Neutrophil (primary cell): ENCODE results near the gene PTGDR2.

ENCODE experiments used
- H3K27ac ChIP-seq: fragments of 200-600 bp; sonication (generic); 2 replicates; pipeline ENCODE4 v1.5.1; 2016; ENCODE audit warnings: mild to moderate bottlenecking, moderate library complexity
- H3K27me3 ChIP-seq: fragments of 200-600 bp; sonication (generic); 2 replicates; pipeline ENCODE4 v1.6.0; 2016; ENCODE audit warnings: mild to moderate bottlenecking
- H3K36me3 ChIP-seq: fragments of 200-600 bp; sonication (generic); 2 replicates; pipeline ENCODE4 v1.5.1; 2017
- H3K4me1 ChIP-seq, 2 experiments: fragments of 200-600 bp in 1 of 2; sonication (generic) in 1 of 2; 1 replicate in 1 of 2; 2 replicates in 1 of 2; pipeline versions ENCODE4 v1.5.1 to v1.6.1; 2013 to 2016; ENCODE audit warnings: low read depth in 1 of 2, low read length in 1 of 2, mild to moderate bottlenecking in 1 of 2, moderate library complexity in 1 of 2; ENCODE audit not compliant: control insufficient read depth in 1 of 2, insufficient read depth in 1 of 2
- H3K4me3 ChIP-seq, 2 experiments: fragments of 200-600 bp in 1 of 2; sonication (generic) in 1 of 2; 1 replicate in 1 of 2; 2 replicates in 1 of 2; pipeline ENCODE4 v1.5.1; 2013 to 2016; ENCODE audit warnings: low read depth in 1 of 2, low read length in 1 of 2, mild to moderate bottlenecking in 1 of 2, moderate library complexity in 1 of 2
- H3K9me3 ChIP-seq: fragments of 200-600 bp; sonication (generic); 2 replicates; pipeline ENCODE4 v1.5.1; 2016
- TF ChIP-seq, protein P1 (sequence below): fragments of 200-600 bp; sonication (generic); IDR thresholded peaks from 2 replicates; pipeline ENCODE4 v1.5.1; 2016; ENCODE audit warnings: antibody characterized with exemption

The PTGDR2 gene

DNA sequence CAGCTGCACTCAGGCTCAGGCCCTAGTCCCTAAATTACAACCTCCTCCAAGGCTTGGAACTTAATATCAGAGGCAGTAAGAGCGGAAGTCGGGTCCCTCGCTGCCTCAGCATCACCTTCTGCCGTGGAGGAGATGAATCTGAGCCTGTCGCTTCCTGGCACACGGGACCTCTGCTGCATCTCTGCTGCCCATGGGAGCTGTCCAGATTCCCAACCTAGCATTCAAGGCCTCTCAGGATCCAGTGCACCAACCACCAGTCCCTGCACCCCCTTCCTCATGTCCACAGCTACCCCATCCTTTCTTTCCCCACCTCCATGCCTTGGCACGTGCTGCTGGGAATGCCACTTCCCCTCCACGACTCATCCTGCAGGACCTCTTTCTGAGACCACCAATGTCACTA, 2.5 kb upstream of the PTGDR2 start:
- TF ChIP-seq, protein P1, sequence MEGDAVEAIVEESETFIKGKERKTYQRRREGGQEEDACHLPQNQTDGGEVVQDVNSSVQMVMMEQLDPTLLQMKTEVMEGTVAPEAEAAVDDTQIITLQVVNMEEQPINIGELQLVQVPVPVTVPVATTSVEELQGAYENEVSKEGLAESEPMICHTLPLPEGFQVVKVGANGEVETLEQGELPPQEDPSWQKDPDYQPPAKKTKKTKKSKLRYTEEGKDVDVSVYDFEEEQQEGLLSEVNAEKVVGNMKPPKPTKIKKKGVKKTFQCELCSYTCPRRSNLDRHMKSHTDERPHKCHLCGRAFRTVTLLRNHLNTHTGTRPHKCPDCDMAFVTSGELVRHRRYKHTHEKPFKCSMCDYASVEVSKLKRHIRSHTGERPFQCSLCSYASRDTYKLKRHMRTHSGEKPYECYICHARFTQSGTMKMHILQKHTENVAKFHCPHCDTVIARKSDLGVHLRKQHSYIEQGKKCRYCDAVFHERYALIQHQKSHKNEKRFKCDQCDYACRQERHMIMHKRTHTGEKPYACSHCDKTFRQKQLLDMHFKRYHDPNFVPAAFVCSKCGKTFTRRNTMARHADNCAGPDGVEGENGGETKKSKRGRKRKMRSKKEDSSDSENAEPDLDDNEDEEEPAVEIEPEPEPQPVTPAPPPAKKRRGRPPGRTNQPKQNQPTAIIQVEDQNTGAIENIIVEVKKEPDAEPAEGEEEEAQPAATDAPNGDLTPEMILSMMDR: no peak
- Histone ChIP-seq H3K36me3 (no peaks in the 10 kb centered on the region), H3K4me3 (no peak overlapping the region), H3K27me3 (peaks cover 32% of the 10 kb centered on the region), H3K4me1 (no peaks in the 10 kb centered on the region), H3K9me3 (no peaks in the 10 kb centered on the region), H3K27ac (no peak overlapping the region)

DNA sequence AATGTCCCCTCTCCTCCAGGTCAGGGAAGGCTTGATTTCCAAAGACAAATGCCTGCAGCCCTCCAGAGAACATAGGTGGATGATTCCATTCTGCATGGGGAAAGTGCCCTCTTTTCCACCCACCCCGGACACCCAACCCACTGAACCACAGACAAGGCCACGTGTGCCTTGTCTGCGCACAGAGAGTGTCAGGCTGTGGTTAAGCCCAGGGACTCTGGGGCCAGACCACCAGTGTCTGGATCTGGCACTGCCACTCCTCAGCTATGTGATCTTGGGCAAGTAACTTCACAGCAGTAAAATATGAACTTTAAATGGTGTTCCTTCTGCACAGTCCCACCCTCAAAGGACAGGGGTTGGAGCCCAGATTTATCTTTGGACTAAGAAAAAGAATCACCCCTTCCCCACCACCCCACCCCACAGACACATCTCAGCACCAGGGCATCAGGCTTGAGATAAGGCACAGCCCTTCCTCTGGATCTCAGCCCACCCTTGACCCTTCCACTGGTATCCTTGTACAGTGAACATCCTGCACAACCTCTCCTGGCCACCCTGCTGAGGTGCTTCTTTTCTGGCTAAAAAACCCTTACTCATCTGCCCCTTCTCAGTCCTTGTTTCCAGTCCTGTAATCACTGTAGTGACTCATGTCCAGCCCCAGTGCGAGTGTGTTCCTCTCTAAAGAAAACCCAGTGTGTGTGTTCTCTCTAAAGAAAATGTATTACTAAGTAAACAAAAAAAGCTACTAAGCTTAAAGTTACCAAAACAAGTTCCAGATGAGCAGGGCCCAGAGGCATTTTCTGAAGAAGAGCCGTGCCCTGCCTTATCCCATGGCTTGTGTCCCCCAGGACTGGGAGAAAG, 1.9 kb upstream of the PTGDR2 start:
- Histone ChIP-seq H3K27me3 (peaks cover 32% of the 10 kb centered on the region), H3K4me1 (no peaks in the 10 kb centered on the region), H3K36me3 (no peaks in the 10 kb centered on the region), H3K4me3 (no peak overlapping the region), H3K27ac (no peak overlapping the region), H3K9me3 (no peaks in the 10 kb centered on the region)
- TF ChIP-seq, protein P1: no peak

DNA sequence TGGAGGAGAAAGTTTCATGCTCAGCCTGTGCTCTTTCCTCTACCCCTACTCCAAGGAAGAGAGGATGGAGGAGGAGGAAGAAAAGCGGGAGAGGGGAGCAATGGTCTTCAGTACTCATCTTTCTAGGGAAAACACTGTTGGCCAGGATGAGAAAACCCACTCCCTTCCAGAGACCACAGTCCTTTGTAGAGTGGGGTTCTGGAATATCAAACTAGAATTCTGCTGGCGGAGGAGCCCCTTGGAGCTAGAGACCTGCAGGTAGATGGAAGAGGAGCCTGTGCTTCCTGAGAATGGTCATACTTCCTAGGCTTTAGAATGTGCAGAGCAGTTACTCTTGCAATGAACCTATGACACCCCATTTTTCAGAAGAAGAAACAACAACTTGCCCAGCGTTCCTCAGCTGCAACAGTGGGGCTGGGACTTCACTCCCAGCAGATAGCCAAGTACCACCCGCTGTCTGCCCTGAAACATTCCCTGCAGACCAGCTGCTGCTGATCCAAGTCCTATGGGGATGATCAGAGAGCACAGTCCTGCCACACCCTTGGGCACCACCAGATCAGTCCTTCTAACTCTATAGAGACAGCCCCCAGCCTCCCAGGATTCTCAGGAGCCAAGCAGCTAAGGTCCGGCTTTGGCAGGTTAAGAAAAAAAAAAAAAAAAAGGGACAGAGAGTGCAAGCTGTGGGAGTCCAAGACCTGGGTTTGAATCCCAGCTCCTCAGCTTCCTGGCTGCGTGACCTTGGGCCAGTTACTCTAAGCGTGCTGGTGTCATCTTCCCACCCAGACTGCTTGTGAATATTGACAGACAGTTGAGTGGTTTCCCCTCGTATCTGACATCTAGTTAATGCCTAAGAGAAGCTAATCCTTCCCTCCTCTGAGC, 664 bp downstream of the PTGDR2 start:
- H3K36me3 ChIP-seq: no peaks in the 10 kb centered on the region
- no peak overlapping the region for H3K27ac ChIP-seq
- no peaks in the 10 kb centered on the region for H3K4me1 ChIP-seq
- no peak overlapping the region for H3K4me3 ChIP-seq
- no peaks in the 10 kb centered on the region for H3K9me3 ChIP-seq
- H3K27me3 ChIP-seq: peaks cover 32% of the 10 kb centered on the region
- TF ChIP-seq, protein P1: no peak

DNA sequence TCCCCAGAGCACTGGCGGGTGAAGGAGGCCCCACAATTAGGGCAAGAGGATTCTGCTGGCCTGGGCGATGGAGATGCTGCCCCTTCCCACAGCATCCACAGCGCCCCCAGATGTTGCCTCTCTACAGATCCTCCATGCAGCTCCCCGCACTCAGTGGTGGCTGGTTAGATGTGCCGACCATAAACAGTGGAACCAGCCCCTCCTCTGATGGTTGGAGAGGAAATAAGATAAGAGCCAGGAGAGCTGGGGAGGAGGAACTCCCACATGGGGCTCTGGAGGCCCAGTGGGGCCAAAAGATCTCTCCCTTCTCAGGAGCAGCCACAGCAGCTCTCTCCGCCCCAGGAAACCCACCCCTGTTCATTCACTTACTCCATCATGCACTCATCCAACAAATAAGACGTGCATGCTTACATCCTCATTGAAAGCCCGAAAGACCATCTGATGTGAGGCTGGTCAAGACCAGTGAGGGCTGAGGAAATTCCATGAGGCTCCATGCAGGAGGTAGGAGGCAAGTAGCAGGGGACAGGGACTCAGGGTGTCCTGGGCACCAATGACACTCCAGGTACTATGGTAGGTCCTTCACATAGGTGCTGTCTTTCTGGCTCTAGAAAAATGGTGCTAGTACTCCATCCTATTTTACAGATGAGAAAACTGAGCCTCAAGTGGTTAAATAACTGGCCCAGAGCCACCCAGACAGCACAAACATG, 1.5 kb downstream of the PTGDR2 start:
- Histone ChIP-seq H3K4me1 (no peaks in the 10 kb centered on the region), H3K36me3 (no peaks in the 10 kb centered on the region), H3K9me3 (no peaks in the 10 kb centered on the region), H3K4me3 (no peak overlapping the region), H3K27me3 (peaks cover 32% of the 10 kb centered on the region), H3K27ac (no peak overlapping the region)
- TF ChIP-seq, protein P1: no peak
